Occipital lobe (tissue), 2 donors: Measurements from ENCODE around the gene GPR15. TPM values are rescaled to one million over a fixed set of nuclear protein-coding genes. Genes with fewer than 3 reads are reported as not detected.
"Not testable (repeated sequence)": the region's sequence is repeated elsewhere in the genome, so short reads cannot be mapped to it uniquely, and the experiment has no call there.

Source experiments
- DNase-seq: peaks from one replicate; lab custom pipeline; 2025; lab: John Stamatoyannopoulos, UW
- total RNA-seq: library from RNA; depleted of rRNA; stranded (reverse); fragments of >200 nt; gene quantifications from one replicate; pipeline ENCODE4 v1.2.3, GENCODE V29; 2014

GPR15 gene
- total RNA-seq, 1 donor from 2014 or later, result not detected

GRCh38 chr3:98557324-98558010 is 25.7 kb downstream of the GPR15 start:
- no peak for DNase-seq

GRCh38 chr3:98558100-98558827 is 26.5 kb downstream of the GPR15 start:
- DNase-seq, result no peak

- not testable (repeated sequence) for DNase-seq
These were observed 28.0 kb downstream of the GPR15 start for GRCh38 chr3:98559769-98560168.

- DNase-seq, result no peak
These were observed 29.1 kb downstream of the GPR15 start for GRCh38 chr3:98560911-98561310.

GRCh38 chr3:98561727-98562521 is 30.1 kb downstream of the GPR15 start:
- no peak for DNase-seq

GRCh38 chr3:98563661-98564281 is 32.0 kb downstream of the GPR15 start:
- no peak for DNase-seq

GRCh38 chr3:98564282-98565005 is 32.7 kb downstream of the GPR15 start:
- DNase-seq, result no peak

- DNase-seq, result no peak
These were observed 33.5 kb downstream of the GPR15 start for GRCh38 chr3:98565237-98565643.

- no peak for DNase-seq
These were observed 34.1 kb downstream of the GPR15 start for GRCh38 chr3:98565843-98566242.

- DNase-seq, result no peak
These were observed 36.0 kb downstream of the GPR15 start for GRCh38 chr3:98567666-98568270.

- DNase-seq, result no peak
These were observed 36.6 kb downstream of the GPR15 start for GRCh38 chr3:98568402-98568801.

GRCh38 chr3:98573181-98573728 is 41.5 kb downstream of the GPR15 start:
- DNase-seq, result no peak

- no peak for DNase-seq
These were observed 42.4 kb downstream of the GPR15 start for GRCh38 chr3:98574132-98574531.

- DNase-seq, result no peak
These were observed 45.6 kb downstream of the GPR15 start for GRCh38 chr3:98577178-98577895.

GRCh38 chr3:98580401-98581386 is 48.9 kb downstream of the GPR15 start:
- DNase-seq, result no peak

- no peak for DNase-seq
These were observed 49.7 kb downstream of the GPR15 start for GRCh38 chr3:98581474-98581873.

- no peak for DNase-seq
These were observed 50.3 kb downstream of the GPR15 start for GRCh38 chr3:98582042-98582441.

GRCh38 chr3:98583766-98584165 is 52.0 kb downstream of the GPR15 start:
- no peak for DNase-seq
